ENCODE measurements around the gene FN3K. TPM values are rescaled to one million over a fixed set of nuclear protein-coding genes. Genes with fewer than 3 reads are reported as not detected.
A peak's percentile ranks its signal among the peaks of the same experiment; 100 is the strongest.

The FN3K gene
- total RNA-seq, 2 donors from 2014 or later = 46.9 to 69.5 TPM

GRCh38 chr17:82797061-82797460, 61.6 kb downstream of the FN3K start:
- DNase-seq = no peak
- intact Hi-C loops (cut with DNase I) = no loop called here
- Histone ChIP-seq H3K27me3 (no peaks in the 10 kb centered on the region), H3K4me1 (peaks cover 8% of the 10 kb centered on the region), H3K27ac (no peak overlapping the region), H3K9me3 (no peaks in the 10 kb centered on the region), H3K4me3 (no peak overlapping the region), H3K36me3 (no peaks in the 10 kb centered on the region), H3K9ac (ENCODE audit: low read depth in 2 of 2, low read length in 2 of 2) (no peak overlapping the region)
- no peak for TF ChIP-seq CTCF (IDR thresholded peaks at IDR 0.05)

GRCh38 chr17:82798752-82799151, 63.3 kb downstream of the FN3K start:
- DNase-seq = no peak
- Histone ChIP-seq H3K27me3 (no peaks in the 10 kb centered on the region), H3K9me3 (no peaks in the 10 kb centered on the region), H3K27ac (no peak overlapping the region), H3K9ac (ENCODE audit: low read depth in 2 of 2, low read length in 2 of 2) (no peak overlapping the region), H3K36me3 (no peaks in the 10 kb centered on the region), H3K4me1 (peaks cover 8% of the 10 kb centered on the region), H3K4me3 (no peak overlapping the region)
- TF ChIP-seq CTCF (IDR thresholded peaks at IDR 0.05) = no peak
- intact Hi-C loops (cut with DNase I) = no loop called here

- H3K36me3 ChIP-seq = no peaks in the 10 kb centered on the region
- intact Hi-C loops (cut with DNase I) = no loop called here
- TF ChIP-seq CTCF (IDR thresholded peaks at IDR 0.05) = no peak
- H3K27ac ChIP-seq = no peak overlapping the region
- no peak overlapping the region for H3K4me3 ChIP-seq
- no peaks in the 10 kb centered on the region for H3K27me3 ChIP-seq
- H3K9ac ChIP-seq (ENCODE audit: low read depth in 2 of 2, low read length in 2 of 2) = no peak overlapping the region
- peak; percentile 54 for DNase-seq
- peaks cover 8% of the 10 kb centered on the region for H3K4me1 ChIP-seq
- H3K9me3 ChIP-seq = no peaks in the 10 kb centered on the region
Observed at GRCh38 chr17:82799591-82799990, 64.2 kb downstream of the FN3K start.

Other genes starting within 250 kb of the FN3K start
- gene FOXK2, start 215.9 kb upstream of the FN3K start, total RNA-seq = 10 to 100 TPM; 34.8 to 44.5 TPM
- 100 to 1,000 TPM in 1 of 2 donors, 10 to 100 TPM in 1; 58.8 to 119 TPM for gene WDR45B, start 87.2 kb upstream of the FN3K start, total RNA-seq
- gene RAB40B, start 36.9 kb upstream of the FN3K start, total RNA-seq = 10 to 100 TPM; 34.7 to 35.8 TPM
- gene FN3KRP, start 18.9 kb upstream of the FN3K start, total RNA-seq = 10 to 100 TPM; 34.4 to 52.5 TPM
- 100 to 1,000 TPM in 1 of 2 donors, 10 to 100 TPM in 1; 49.2 to 101 TPM for gene TBCD, start 16.4 kb downstream of the FN3K start, total RNA-seq
- gene ZNF750, start 104.4 kb downstream of the FN3K start, total RNA-seq = not detected

Measured in colonic mucosa (tissue), 4 donors.